NCI-H1105 (cell line): ENCODE measurements around the gene MTPN.

Experiments
- DNase-seq: peaks from one replicate; lab custom pipeline; 2025; lab: John Stamatoyannopoulos, UW

The MTPN gene

GRCh38 chr7:135981958-135982646, 4.9 kb upstream of the MTPN start:
- DNase-seq, result no peak

DNA sequence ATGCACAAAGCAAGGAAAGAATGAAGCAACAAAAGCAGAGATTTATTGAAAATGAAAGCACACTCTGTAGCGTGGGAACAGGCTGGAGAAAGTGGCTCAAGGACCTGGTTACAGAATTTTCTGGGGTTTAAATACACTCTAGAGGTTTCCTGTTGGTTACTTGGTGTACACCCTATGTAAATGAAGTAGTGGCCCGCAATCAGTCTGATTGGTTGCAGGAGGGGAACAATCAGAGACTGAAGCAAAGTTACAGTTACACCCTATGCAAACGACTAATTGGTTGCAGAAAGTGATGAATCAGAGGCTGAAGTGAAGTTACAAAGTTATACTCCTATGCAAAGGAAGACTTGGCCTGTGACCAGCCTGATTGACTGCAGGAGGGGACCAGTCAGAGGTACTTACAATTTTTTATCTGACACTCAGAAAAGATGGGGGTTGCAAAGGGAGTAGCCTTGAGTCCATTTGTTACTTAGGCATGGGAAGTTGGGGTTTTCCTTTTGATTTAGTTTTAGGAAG, 3.6 kb upstream of the MTPN start:
- no peak for DNase-seq

GRCh38 chr7:135980012-135980551, 2.9 kb upstream of the MTPN start:
- DNase-seq, result no peak

- no peak for DNase-seq
Observed at GRCh38 chr7:135979471-135980011, 2.4 kb upstream of the MTPN start.

DNA sequence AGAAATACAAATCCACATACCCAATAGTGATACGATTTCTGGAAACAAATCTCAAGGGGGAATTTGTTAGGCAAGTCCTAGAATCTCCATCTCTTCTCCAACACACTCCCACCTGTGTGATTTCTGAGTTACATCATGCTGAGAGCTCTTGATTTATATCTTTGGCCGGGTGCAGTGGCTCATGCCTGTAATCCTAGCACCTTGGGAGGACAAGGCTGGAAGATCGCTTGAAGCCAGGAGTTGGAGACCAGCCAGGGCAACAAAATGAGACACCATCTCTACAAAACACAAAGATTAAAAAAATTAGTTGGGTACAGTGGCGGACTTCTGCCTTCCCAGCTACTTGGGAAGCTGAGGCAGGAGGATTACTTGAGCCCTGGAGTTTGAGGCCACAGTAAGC, 1.5 kb upstream of the MTPN start:
- DNase-seq, result no peak

- DNase-seq, result no peak
Observed at GRCh38 chr7:135977742-135978066, 545 bp upstream of the MTPN start.

GRCh38 chr7:135976312-135977006, 700 bp downstream of the MTPN start:
- no peak for DNase-seq

GRCh38 chr7:135975166-135975565, 2.0 kb downstream of the MTPN start:
- DNase-seq, result no peak

DNA sequence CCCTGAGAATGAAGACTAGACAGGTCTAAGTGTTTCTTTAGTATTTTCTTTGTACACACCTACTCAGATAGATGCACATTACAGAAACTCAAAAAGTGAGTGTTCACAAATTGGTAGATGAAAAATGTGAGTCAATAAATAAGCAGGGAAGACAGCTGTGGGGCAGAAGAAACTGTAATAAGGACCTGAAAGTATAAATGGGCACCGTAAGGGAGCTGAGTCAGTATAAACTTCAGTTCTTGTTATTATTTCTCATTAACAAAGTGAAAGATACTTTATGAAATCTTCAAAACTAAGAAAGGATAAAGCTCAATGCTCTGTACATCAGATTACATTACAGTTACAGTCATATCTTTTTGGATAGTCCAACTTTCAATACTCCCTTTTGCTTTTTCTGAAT, 2.5 kb downstream of the MTPN start:
- no peak for DNase-seq

- DNase-seq, result no peak
Observed at GRCh38 chr7:135971366-135971725, 5.8 kb downstream of the MTPN start.

DNA sequence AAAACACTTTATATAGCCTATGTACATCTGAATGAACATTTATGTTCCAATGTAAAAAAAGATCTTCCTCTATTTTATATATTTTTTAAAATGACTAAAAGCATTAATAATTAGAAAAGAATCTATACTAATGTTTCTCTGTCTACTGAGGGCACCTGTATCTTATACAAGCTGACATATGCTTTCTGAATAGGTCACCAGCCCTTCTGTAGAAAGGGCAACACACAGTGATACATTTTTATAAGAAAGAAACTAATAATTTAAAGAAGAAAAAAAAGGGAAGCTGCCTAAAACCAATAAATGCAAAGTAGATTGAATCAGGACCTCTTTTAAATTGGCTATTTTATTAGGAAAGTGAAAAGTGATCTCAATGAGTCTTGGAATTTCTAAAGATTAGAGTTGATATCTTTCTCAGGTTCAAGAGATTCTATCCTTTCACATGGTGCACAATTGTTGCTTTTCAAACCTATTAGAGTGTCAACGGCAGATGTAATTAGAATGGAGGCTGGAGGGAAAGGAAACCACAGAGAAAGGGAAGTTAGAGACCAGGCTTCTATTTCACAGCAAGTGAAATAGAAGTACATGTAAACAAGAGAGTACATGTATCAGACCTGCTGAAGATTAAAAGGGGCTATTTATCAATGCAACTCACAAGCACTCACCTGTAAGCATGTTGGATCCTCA, 6.3 kb downstream of the MTPN start:
- DNase-seq, result no peak

GRCh38 chr7:135970045-135970444, 7.1 kb downstream of the MTPN start:
- no peak for DNase-seq

- no peak for DNase-seq
Observed at GRCh38 chr7:135966341-135967043, 10.7 kb downstream of the MTPN start.

DNA sequence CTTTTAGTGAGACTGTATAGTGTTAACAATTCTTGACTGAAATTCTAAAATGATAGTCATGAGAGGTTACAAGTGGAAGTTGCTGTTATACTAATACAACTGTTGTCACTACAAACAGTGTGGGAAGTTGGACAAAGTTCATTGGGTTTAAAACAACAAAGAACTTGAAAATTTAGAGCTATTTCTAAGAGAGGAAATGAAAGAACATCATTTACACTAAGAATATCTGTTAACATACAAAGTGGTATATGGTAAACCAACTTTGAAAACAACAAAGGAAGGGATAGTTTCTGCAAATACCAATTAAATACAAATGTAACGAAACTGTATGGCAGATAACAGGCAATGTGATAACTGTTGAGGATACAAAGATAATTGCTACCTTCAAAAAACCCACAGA, 11.6 kb downstream of the MTPN start:
- DNase-seq, result no peak

DNA sequence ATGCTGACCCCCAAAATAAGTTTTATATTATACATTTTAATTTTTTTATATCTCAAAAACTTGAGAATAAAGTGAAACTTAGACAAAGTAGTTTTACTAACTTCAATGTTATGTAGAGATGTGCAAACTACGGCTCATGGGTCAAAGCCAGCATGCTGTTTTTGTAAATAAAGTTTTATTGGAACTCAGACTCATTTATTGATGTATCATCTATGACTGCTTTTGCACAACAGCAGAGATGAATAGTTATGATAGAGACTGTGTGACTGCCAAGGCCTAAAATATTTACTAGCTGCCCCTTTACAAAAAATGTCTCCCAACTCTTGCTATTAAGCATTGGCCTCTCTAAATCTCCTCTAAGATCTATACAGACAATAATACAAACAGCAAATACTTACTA, 12.4 kb downstream of the MTPN start:
- DNase-seq, result no peak

- DNase-seq, result no peak
Observed at GRCh38 chr7:135964274-135964673, 12.9 kb downstream of the MTPN start.

- no peak for DNase-seq
Observed at GRCh38 chr7:135962802-135963201, 14.4 kb downstream of the MTPN start.

- no peak for DNase-seq
Observed at GRCh38 chr7:135960709-135961451, 16.3 kb downstream of the MTPN start.

DNA sequence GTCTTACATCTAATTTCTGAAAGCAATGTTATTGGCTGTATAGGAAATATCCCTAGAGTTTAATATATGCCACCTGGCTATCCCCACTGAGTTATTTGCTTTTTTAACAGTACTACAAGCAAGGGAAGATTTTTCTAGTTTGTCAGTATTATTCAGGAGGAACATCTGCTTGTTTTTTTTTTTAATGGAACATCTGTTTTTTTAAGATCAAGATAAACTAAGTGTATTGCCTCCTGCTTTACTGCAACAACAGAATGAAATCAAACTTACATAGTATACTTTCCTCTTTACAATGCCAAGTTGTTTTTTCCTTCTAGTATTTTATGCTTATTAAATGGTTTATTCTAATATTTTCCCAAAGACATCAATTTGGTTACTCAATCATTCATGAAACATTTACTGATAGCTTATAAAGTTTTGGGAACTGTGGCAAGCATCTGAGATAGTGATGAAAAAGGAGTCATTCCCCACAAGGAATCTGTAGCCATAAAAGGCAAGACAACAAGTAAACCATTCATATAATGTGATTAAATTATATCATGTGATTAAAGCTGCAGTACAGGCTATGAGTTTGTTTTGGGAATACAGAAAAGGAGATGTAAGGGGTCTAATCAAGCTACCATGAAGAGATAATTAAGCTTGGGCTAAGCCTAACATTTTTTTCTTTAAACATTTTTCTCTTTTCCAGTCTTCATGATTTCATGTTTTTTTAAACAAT, 17.4 kb downstream of the MTPN start:
- no peak for DNase-seq

DNA sequence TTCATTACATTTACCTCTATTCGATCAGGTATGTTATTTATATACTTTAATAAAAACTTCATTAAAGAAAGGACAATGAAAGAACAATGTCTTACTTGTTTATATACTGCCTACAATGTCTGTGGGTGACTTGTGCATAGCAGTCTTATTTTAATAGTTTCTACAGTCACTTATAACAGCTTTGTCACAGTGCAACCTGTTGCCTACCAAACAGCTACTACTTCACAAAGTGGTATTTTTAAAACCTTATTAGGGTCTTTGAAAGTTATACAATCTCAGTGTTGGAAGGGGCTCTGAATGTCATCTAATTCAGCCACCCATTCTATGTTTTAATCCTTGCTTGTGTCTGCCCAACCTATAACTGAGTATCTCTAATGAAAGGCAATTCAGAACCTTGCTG, 19.0 kb downstream of the MTPN start:
- no peak for DNase-seq

DNA sequence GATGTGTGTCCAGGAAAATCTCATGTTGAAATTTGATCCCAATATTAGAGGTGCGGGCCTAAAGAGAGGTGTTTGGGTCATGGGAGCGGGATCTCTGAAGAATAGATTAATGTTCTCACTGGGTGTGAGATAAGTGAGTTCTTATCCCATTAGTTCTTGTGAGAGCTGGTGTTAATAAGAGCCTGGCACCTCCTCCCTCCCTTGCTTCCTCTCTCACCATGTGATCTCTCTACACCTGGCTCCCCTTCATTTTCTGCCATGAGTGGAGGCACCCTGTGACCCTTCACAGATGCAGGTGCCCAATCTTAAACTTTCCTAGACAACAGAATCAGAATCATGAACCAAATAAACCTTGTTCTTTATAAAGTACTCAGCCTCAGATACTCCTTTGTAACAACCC, 19.5 kb downstream of the MTPN start:
- no peak for DNase-seq
